Natural killer cell (primary cell): ENCODE results near the gene ADAMTS17. TPM values are rescaled to one million over a fixed set of nuclear protein-coding genes. Genes with fewer than 3 reads are reported as not detected.

ENCODE experiments used
- ATAC-seq, 3 donors: fragments of 150-1000 bp in 2 of 3; fragments of 200-7000 bp in 1 of 3; cut with Tn5 transposase; 1 replicate in 1 of 3; 2 replicates in 2 of 3; pipeline ENCODE4 v1.10.0; 2021; ENCODE audit warnings: mild to moderate bottlenecking in 2 of 3, moderate library complexity in 2 of 3
- DNase-seq, 2 donors: peaks; one replicate each; pipeline versions ENCODE4 v3.0.0 to v3.0.0-alpha.2; 2013 to 2021; ENCODE audit warnings: mixed read lengths in 1 of 2
- H3K27ac ChIP-seq: one replicate; pipeline ENCODE4 v1.5.1; 2013; ENCODE audit warnings: mild to moderate bottlenecking, low read length
- H3K27me3 ChIP-seq: one replicate; pipeline ENCODE4 v1.6.1; 2013; ENCODE audit warnings: low read length; ENCODE audit not compliant: control insufficient read depth, insufficient read depth
- H3K36me3 ChIP-seq: one replicate; pipeline ENCODE4 v1.6.1; 2013; ENCODE audit warnings: low read length; ENCODE audit not compliant: control insufficient read depth, insufficient read depth
- H3K4me1 ChIP-seq: one replicate; pipeline ENCODE4 v1.6.1; 2013; ENCODE audit warnings: low read length; ENCODE audit not compliant: control insufficient read depth, insufficient read depth
- H3K4me3 ChIP-seq: one replicate; pipeline ENCODE4 v1.5.1; 2013; ENCODE audit warnings: low read length
- H3K9me3 ChIP-seq: one replicate; pipeline ENCODE4 v1.6.1; 2013; ENCODE audit warnings: low read length; ENCODE audit not compliant: control insufficient read depth, insufficient read depth
- H3K27ac Mint-ChIP-seq, 2 donors: one replicate each; pipeline ENCODE4 v1.8.0; 2022; ENCODE audit warnings: mild to moderate bottlenecking in 2 of 2, mixed read lengths in 2 of 2, moderate library complexity in 1 of 2
- H3K27me3 Mint-ChIP-seq, 2 donors: one replicate each; pipeline ENCODE4 v1.8.0; 2022; ENCODE audit warnings: low read depth in 2 of 2, mixed read lengths in 2 of 2
- H3K36me3 Mint-ChIP-seq: one replicate; pipeline ENCODE4 v1.8.0; 2022; ENCODE audit warnings: mixed read lengths
- H3K4me1 Mint-ChIP-seq, 2 donors: one replicate each; pipeline ENCODE4 v1.8.0; 2022; ENCODE audit warnings: mixed read lengths in 2 of 2
- H3K4me3 Mint-ChIP-seq: one replicate; pipeline ENCODE4 v1.8.0; 2022; ENCODE audit warnings: mild to moderate bottlenecking, moderate library complexity, mixed read lengths
- H3K9me3 Mint-ChIP-seq, 2 donors: one replicate each; pipeline ENCODE4 v1.8.0; 2022; ENCODE audit warnings: mixed read lengths in 2 of 2
- WGBS: methylation state at CpG from one replicate; pipeline ENCODE4 v1.1.7; 2013; ENCODE audit warnings: missing lambda C conversion rate; ENCODE audit not compliant: insufficient coverage; 5-methylcytosine and 5-hydroxymethylcytosine counted together
- intact Hi-C: fragments of 100-400 bp; cut with micrococcal nuclease; formaldehyde crosslinking; loops from one replicate; pipeline ENCODE4 v1.14.2; 2022
- total RNA-seq, 4 donors: library from RNA; stranded (reverse); fragments of 120-200 nt in 1 of 4; gene quantifications; one replicate each; pipeline versions ENCODE4 v1.2.3 to v1.2.4, GENCODE V29; 2013 to 2022
- TF ChIP-seq, protein P1 (sequence below): fragments of 200-600 bp; IDR thresholded peaks from one replicate; pipeline ENCODE4 v1.8.0; 2022; ENCODE audit warnings: antibody characterized with exemption

The ADAMTS17 gene
- total RNA-seq, 3 donors from 2014 or later (not counting 1 experiment from before 2014, with no cell fraction given): 4.8 to 9.5 (median 5.3) TPM

DNA sequence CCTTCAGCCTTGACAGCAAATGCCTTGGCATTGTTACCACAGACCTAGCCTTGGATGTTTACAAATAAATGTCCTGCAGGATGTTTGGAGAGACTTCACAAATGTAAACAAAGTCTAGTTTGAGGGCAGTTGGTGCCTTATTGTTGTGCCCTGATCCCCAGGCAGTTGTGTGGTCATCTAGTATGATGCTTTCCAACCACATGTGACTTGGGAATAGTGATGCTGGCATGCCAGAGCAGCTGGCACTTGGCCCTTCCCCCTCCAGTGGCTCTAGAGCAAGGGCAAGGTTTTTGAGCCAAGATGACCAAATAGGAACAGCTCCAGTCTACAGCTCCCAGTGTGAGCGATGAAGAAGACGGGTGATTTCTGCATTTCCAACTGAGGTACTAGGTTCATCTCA, 258.2 kb downstream of the ADAMTS17 start:
- Mint-ChIP-seq H3K36me3 (no peaks in the 10 kb centered on the region), H3K27ac (no peak overlapping the region), H3K27me3 (peaks cover 0 to 3% of the 10 kb centered on the region in 2 donors), H3K9me3 (no peaks in the 10 kb centered on the region), H3K4me1 (no peaks in the 10 kb centered on the region), H3K4me3 (no peak overlapping the region)
- intact Hi-C loops: no loop called here
- ATAC-seq (no peak), DNase-seq (no peak)
- Histone ChIP-seq H3K36me3 (no peaks in the 10 kb centered on the region), H3K9me3 (no peaks in the 10 kb centered on the region), H3K4me1 (no peaks in the 10 kb centered on the region), H3K4me3 (no peak overlapping the region), H3K27me3 (no peaks in the 10 kb centered on the region), H3K27ac (no peak overlapping the region)
- TF ChIP-seq, protein P1, sequence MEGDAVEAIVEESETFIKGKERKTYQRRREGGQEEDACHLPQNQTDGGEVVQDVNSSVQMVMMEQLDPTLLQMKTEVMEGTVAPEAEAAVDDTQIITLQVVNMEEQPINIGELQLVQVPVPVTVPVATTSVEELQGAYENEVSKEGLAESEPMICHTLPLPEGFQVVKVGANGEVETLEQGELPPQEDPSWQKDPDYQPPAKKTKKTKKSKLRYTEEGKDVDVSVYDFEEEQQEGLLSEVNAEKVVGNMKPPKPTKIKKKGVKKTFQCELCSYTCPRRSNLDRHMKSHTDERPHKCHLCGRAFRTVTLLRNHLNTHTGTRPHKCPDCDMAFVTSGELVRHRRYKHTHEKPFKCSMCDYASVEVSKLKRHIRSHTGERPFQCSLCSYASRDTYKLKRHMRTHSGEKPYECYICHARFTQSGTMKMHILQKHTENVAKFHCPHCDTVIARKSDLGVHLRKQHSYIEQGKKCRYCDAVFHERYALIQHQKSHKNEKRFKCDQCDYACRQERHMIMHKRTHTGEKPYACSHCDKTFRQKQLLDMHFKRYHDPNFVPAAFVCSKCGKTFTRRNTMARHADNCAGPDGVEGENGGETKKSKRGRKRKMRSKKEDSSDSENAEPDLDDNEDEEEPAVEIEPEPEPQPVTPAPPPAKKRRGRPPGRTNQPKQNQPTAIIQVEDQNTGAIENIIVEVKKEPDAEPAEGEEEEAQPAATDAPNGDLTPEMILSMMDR: no peak
- WGBS: 98% methylated on average over 2 of the region's 2 CpGs

DNA sequence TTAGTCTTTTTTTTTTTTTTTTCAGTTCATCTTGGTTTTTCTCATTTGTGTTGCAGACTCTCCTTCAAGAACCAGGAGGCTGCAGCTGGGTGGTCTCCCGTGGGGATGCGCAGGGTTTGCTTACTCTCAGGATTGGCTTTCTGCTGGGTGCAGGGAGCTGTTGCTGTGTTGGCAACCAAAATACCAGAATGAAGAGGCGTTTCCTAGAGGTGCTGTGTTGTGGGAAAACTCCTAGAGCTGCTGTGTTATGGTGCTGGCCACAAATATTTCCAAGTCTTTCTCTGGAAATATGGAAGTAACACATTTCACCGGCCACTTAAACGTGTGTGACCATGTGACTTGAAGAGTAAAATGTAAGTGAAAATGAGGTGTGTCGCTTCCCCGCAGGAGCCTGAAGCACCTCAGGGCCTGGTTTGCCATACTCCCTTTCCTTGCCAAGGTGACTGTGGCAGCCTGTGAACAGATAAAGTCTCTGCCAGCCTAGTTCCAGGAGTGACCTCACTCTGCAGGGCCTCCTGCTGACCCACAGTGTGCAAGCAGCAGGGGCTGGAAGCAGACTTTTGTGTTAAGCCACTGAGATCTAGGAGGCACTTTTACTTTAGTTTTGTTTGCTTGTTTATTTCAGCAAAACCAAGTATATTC, 258.9 kb downstream of the ADAMTS17 start:
- intact Hi-C loops: no loop called here
- Mint-ChIP-seq H3K4me3 (no peak overlapping the region), H3K4me1 (no peaks in the 10 kb centered on the region), H3K36me3 (no peaks in the 10 kb centered on the region), H3K27me3 (peaks cover 0 to 3% of the 10 kb centered on the region in 2 donors), H3K27ac (no peak overlapping the region), H3K9me3 (no peaks in the 10 kb centered on the region)
- Histone ChIP-seq H3K36me3 (no peaks in the 10 kb centered on the region), H3K27ac (no peak overlapping the region), H3K9me3 (no peaks in the 10 kb centered on the region), H3K4me1 (no peaks in the 10 kb centered on the region), H3K4me3 (no peak overlapping the region), H3K27me3 (no peaks in the 10 kb centered on the region)
- ATAC-seq (no peak), DNase-seq (no peak)
- TF ChIP-seq, protein P1: no peak
- 93% methylated on average over 7 of the region's 7 CpGs for WGBS

DNA sequence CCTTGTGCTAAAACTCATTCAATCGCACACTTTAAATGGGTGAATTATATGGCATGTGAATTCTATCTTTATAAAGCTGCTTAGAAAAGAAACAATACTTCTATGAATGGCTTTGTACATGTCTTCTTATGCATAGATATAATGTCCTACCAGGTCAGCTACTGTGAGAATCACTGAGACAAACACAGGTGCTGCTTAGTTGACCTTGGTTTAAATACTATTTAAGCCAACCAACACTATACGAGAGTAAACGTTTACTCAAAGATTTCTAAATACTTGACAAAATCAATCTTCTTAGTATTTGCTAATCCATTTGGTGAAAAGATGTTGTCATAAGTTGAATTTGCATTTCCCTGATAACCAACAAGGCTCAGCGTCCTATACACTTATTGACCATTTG, 260.3 kb downstream of the ADAMTS17 start:
- intact Hi-C loops: no loop called here
- peaks cover 0 to 3% of the 10 kb centered on the region in 2 donors for H3K27me3 Mint-ChIP-seq
- DNase-seq (no peak), ATAC-seq (no peak)
- Histone ChIP-seq H3K27me3 (no peaks in the 10 kb centered on the region), H3K9me3 (no peaks in the 10 kb centered on the region), H3K4me1 (no peaks in the 10 kb centered on the region), H3K36me3 (no peaks in the 10 kb centered on the region), H3K27ac (no peak overlapping the region), H3K4me3 (no peak overlapping the region)
- no peaks in the 10 kb centered on the region for H3K36me3 Mint-ChIP-seq
- H3K27ac Mint-ChIP-seq: no peak overlapping the region
- TF ChIP-seq, protein P1: no peak
- whole genome bisulfite sequencing: no CpG with 5 or more reads among the region's 4 CpGs
- H3K4me1 Mint-ChIP-seq: no peaks in the 10 kb centered on the region
- no peak overlapping the region for H3K4me3 Mint-ChIP-seq
- no peaks in the 10 kb centered on the region for H3K9me3 Mint-ChIP-seq
